Lower leg skin (tissue), 4 donors: ENCODE results near the gene CAP1. TPM values are rescaled to one million over a fixed set of nuclear protein-coding genes. Genes with fewer than 3 reads are reported as not detected.

Source experiments
- DNase-seq, 2 donors: peaks; one replicate each; pipeline ENCODE4 v3.0.0-alpha.2; 2019; ENCODE audit warnings: low spot score in 2 of 2
- H3K4me3 ChIP-seq: fragments of 200-600 bp; sonication (generic); 2 replicates; pipeline ENCODE4 v1.5.1; 2017; ENCODE audit warnings: mild to moderate bottlenecking, low read depth; ENCODE audit not compliant: poor library complexity, severe bottlenecking
- CTCF ChIP-seq, 3 donors: fragments of 450-650 bp; IDR thresholded peaks; one replicate each; pipeline ENCODE4 v1.5.1; 2016; ENCODE audit warnings: antibody characterized with exemption in 3 of 3, mild to moderate bottlenecking in 3 of 3, moderate library complexity in 2 of 3
- POLR2A ChIP-seq, 2 donors: fragments of 450-650 bp; IDR thresholded peaks; one replicate each; pipeline ENCODE4 v1.6.1; 2016 to 2017; ENCODE audit warnings: antibody characterized with exemption in 2 of 2, mild to moderate bottlenecking in 1 of 2, moderate library complexity in 1 of 2
- WGBS, 2 donors: methylation state at CpG; one replicate each; pipeline ENCODE4 v1.1.5; 2018; 5-methylcytosine and 5-hydroxymethylcytosine counted together
- intact Hi-C: fragments of 100-400 bp; cut with DNase I; formaldehyde crosslinking; loops from one replicate; pipeline ENCODE4 v1.15.0; 2023; ENCODE audit warnings: low total_unique reads
- total RNA-seq, 4 donors: library from RNA; depleted of rRNA; stranded (reverse); fragments of >200 nt; gene quantifications; one replicate each; pipeline ENCODE4 v1.1.0, GENCODE V29; 2016

Gene CAP1
- 100 to 1,000 TPM; 136 to 173 (median 143) TPM for total RNA-seq

- intact Hi-C loops = no loop called here
- peak within 1 kb of the TSS; percentile 94 for H3K4me3 ChIP-seq
- 1% methylated on average over 17 to 55 of the region's 65 CpGs for WGBS, 2 donors
Observed at GRCh38 chr1:40040511-40041465, at the start of gene CAP1. Gene CAP1, plus strand, starts transcription at chr1:40040729. Its CDS starts 18,618 bp downstream, at chr1:40059347.

DNA sequence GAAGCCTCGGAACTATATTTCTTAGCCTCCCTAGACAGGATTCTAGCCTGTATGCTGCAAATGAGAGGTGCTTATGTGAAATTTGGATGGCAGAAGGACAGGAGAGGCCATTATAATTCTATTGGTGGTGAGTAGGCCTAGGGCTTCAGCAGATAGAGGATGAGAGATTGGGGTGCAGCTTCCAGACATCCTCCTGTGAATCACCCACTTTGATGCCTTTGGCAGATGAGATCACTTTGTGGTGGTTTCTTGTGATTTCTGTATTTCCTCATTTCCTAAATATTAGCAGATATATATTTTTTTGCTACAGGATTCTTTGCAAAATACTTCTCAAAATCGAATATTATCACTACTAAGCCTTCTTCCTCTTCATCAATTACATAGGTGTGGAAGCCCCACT is 48.3 kb upstream of the CAP1 start:
- no peak overlapping the region for H3K4me3 ChIP-seq
- DNase-seq = no peak
- intact Hi-C loops = no loop called here
- TF ChIP-seq CTCF (IDR thresholded peaks at IDR 0.05) = no peak
- no peak for TF ChIP-seq POLR2A (IDR thresholded peaks at IDR 0.05)
- WGBS, 2 donors = 73 to 75% methylated on average over 2 of the region's 2 CpGs

More at GRCh38 chr1:40040511-40041465, at the start of gene CAP1:
- TF ChIP-seq POLR2A (IDR thresholded peaks at IDR 0.05) (peak in 1 of 2 donors; percentile 10), CTCF (IDR thresholded peaks at IDR 0.05) (no peak)
- peak; percentile 99 to 100 for DNase-seq

GRCh38 chr1:39992888-39993287 is 47.6 kb upstream of the CAP1 start:
- TF ChIP-seq CTCF (IDR thresholded peaks at IDR 0.05) (no peak), POLR2A (IDR thresholded peaks at IDR 0.05) (no peak)
- H3K4me3 ChIP-seq = no peak overlapping the region
- intact Hi-C loops = no loop called here
- 91 to 93% methylated on average over 5 of the region's 5 CpGs for WGBS, 2 donors
- no peak for DNase-seq

- no peak for TF ChIP-seq CTCF (IDR thresholded peaks at IDR 0.05)
- TF ChIP-seq POLR2A (IDR thresholded peaks at IDR 0.05) = no peak
- 78 to 100% methylated on average over 1 of the region's 1 CpG for WGBS, 2 donors
Observed at GRCh38 chr1:39995973-39996393, 44.5 kb upstream of the CAP1 start.

DNA sequence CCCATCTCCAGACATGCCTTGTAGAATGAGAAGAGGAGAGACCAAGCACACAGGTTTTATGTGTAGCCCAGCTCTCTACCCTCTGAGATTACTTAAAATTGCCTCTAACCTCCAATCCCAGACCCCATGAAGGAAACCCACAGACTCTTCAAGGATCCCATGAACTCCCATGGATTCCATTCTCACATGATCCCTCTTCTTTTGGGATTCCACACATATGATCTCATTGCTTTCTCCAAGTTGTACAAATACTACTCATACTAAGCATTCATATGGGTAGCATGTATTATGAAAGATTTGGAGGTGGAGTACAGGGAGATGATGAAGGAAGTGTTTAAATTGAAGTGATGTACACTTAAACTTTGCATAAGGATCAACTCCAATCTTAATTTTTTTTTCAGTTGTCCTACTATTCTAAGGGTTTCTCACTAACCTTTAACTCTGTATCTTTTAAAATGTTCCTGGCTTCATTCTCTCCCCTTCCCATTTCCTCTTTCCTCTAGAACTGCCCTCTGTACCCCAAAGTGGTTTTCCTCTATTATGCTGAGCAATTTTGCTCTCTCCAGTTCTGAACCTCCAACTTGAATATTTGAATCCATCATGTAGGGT is 44.0 kb upstream of the CAP1 start:
- H3K4me3 ChIP-seq = no peak overlapping the region
- DNase-seq = no peak
- intact Hi-C loops = no loop called here
- TF ChIP-seq CTCF (IDR thresholded peaks at IDR 0.05) (no peak), POLR2A (IDR thresholded peaks at IDR 0.05) (no peak)

More at GRCh38 chr1:39995973-39996393, 44.5 kb upstream of the CAP1 start:
- intact Hi-C loops = no loop called here
- DNase-seq = no peak
- H3K4me3 ChIP-seq = no peak overlapping the region
